Measurements from ENCODE around the gene SHROOM2.

SHROOM2 gene

DNA sequence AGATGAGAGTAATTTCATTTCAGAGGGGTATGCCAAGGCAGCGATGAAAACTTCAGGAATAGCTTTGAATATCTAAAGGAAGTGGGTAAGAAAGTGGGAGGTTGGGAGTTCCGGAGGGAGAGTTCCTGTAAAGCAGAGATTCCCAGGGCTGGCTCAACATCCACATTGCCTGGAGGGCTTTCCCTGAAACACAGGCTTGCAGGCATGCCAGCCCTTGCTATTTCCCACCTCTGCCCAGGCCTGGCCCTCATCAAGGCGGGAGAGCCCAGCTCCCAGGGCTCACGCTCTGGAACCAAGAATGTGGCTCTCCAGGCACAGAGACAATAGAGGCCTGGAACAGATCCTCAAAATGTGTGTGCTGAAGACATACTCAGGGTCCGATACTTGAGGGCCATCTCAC, 137.1 kb downstream of the SHROOM2 start:
- no peak overlapping the region for H3K27ac ChIP-seq (replicated peaks)

DNA sequence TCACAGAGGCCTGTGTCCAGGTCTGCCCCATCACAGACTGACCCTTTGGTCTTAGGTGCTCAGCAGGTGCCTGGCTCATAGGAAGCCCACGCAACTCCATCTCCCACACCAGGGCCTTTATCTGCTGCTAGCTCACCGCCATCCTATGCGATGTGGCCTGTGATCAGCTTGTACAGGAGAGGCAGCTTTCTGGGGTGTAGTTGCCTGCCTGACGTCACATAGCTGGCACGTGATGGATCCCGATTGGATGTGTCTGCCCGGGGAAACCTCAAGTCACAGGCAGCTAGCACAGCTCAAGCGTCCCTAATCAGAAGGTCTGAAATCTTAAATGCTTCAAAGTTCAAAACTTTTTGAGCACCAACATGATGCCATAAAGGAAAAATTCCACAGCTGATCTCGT, 139.8 kb downstream of the SHROOM2 start:
- no peaks in the 10 kb centered on the region for H3K27me3 ChIP-seq (ENCODE audit: insufficient read depth, poor library complexity, severe bottlenecking)
- DNase-seq (ENCODE audit: low read depth in 1 of 2, low spot score in 1 of 2): no peak
- TF ChIP-seq SPI1 (IDR thresholded peaks at IDR 0.05; ENCODE audit: borderline replicate concordance, low read depth): no peak
- TF ChIP-seq GABPA (IDR thresholded peaks at IDR 0.05; ENCODE audit: low read depth): no peak
- TF ChIP-seq, protein P1, sequence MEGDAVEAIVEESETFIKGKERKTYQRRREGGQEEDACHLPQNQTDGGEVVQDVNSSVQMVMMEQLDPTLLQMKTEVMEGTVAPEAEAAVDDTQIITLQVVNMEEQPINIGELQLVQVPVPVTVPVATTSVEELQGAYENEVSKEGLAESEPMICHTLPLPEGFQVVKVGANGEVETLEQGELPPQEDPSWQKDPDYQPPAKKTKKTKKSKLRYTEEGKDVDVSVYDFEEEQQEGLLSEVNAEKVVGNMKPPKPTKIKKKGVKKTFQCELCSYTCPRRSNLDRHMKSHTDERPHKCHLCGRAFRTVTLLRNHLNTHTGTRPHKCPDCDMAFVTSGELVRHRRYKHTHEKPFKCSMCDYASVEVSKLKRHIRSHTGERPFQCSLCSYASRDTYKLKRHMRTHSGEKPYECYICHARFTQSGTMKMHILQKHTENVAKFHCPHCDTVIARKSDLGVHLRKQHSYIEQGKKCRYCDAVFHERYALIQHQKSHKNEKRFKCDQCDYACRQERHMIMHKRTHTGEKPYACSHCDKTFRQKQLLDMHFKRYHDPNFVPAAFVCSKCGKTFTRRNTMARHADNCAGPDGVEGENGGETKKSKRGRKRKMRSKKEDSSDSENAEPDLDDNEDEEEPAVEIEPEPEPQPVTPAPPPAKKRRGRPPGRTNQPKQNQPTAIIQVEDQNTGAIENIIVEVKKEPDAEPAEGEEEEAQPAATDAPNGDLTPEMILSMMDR (IDR thresholded peaks at IDR 0.05; ENCODE audit: insufficient read depth, low read length): no peak

More for the DNA sequence above, 137.1 kb downstream of the SHROOM2 start:
- Histone ChIP-seq H3K27me3 (ENCODE audit: insufficient read depth, poor library complexity, severe bottlenecking) (no peaks in the 10 kb centered on the region), H3K4me3 (replicated peaks; ENCODE audit: insufficient read depth, low read length) (no peak overlapping the region)
- no peak for DNase-seq (ENCODE audit: low read depth in 1 of 2, low spot score in 1 of 2)
- TF ChIP-seq POLR2AphosphoS5 (IDR thresholded peaks at IDR 0.05; ENCODE audit: low read depth) (no peak), SPI1 (IDR thresholded peaks at IDR 0.05; ENCODE audit: borderline replicate concordance, low read depth) (no peak), GABPA (IDR thresholded peaks at IDR 0.05; ENCODE audit: low read depth) (no peak)
- TF ChIP-seq, protein P1 (IDR thresholded peaks at IDR 0.05; ENCODE audit: insufficient read depth, low read length): no peak
- TF ChIP-seq, protein P2, sequence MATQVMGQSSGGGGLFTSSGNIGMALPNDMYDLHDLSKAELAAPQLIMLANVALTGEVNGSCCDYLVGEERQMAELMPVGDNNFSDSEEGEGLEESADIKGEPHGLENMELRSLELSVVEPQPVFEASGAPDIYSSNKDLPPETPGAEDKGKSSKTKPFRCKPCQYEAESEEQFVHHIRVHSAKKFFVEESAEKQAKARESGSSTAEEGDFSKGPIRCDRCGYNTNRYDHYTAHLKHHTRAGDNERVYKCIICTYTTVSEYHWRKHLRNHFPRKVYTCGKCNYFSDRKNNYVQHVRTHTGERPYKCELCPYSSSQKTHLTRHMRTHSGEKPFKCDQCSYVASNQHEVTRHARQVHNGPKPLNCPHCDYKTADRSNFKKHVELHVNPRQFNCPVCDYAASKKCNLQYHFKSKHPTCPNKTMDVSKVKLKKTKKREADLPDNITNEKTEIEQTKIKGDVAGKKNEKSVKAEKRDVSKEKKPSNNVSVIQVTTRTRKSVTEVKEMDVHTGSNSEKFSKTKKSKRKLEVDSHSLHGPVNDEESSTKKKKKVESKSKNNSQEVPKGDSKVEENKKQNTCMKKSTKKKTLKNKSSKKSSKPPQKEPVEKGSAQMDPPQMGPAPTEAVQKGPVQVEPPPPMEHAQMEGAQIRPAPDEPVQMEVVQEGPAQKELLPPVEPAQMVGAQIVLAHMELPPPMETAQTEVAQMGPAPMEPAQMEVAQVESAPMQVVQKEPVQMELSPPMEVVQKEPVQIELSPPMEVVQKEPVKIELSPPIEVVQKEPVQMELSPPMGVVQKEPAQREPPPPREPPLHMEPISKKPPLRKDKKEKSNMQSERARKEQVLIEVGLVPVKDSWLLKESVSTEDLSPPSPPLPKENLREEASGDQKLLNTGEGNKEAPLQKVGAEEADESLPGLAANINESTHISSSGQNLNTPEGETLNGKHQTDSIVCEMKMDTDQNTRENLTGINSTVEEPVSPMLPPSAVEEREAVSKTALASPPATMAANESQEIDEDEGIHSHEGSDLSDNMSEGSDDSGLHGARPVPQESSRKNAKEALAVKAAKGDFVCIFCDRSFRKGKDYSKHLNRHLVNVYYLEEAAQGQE (IDR thresholded peaks at IDR 0.05; ENCODE audit: insufficient replicate concordance, low read depth): no peak

DNA sequence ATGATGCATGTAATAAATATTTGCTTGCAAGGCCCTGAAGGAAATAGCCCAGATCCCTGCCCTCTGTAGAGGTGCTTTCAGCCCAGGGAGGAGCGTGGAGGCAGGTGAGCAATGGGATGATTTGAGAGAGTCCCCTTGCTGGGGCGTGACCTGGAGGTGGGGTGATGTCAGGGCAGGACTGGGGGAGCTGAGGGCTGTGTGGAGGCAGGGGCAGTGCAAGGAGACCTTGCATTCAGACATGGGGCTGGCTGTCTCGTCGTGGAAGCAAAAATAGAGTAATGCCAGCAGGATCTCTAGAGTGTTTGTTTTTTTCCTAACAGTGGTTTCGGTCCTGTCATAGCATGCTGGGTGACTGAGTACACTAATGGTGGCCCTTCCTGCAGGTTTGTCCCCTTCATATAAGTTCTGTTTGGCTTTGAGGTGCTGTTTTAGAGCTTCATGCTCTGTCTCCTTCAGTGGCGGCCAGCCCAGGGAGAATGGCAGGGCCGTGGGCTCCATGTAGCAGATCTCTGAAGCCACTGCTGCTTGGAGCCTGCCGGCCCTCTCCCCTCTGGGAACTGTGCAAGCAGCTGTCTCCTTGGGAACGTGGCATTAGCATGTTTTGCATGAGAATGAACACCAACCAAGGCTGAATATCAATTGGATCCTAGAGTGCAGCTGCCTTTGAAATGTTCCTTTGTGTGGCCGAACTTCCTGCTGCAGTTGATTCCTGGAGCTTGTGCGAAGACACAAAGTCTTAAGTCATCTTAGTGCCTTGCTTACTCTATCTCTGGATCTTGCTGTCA, 141.7 kb downstream of the SHROOM2 start:
- DNase-seq (ENCODE audit: low read depth in 1 of 2, low spot score in 1 of 2): no peak
- TF ChIP-seq, protein P1 (IDR thresholded peaks at IDR 0.05; ENCODE audit: insufficient read depth, low read length): no peak
- TF ChIP-seq SPI1 (IDR thresholded peaks at IDR 0.05; ENCODE audit: borderline replicate concordance, low read depth) (no peak), POLR2AphosphoS5 (IDR thresholded peaks at IDR 0.05; ENCODE audit: low read depth) (no peak), GABPA (IDR thresholded peaks at IDR 0.05; ENCODE audit: low read depth) (no peak)
- TF ChIP-seq, protein P2 (IDR thresholded peaks at IDR 0.05; ENCODE audit: insufficient replicate concordance, low read depth): no peak
- Histone ChIP-seq H3K4me3 (replicated peaks; ENCODE audit: insufficient read depth, low read length) (no peak overlapping the region), H3K27me3 (ENCODE audit: insufficient read depth, poor library complexity, severe bottlenecking) (no peaks in the 10 kb centered on the region), H3K27ac (replicated peaks) (no peak overlapping the region)

More for the DNA sequence above, 139.8 kb downstream of the SHROOM2 start:
- H3K4me3 ChIP-seq (replicated peaks; ENCODE audit: insufficient read depth, low read length): no peak overlapping the region
- H3K27ac ChIP-seq (replicated peaks): no peak overlapping the region

Data from HL-60 (cell line).